ENCODE data around the gene TMPRSS3.

TMPRSS3 gene

GRCh38 chr21:42441963-42442362, 46.1 kb upstream of the TMPRSS3 start:
- peaks cover 7% of the 10 kb centered on the region for H3K9me3 ChIP-seq (ENCODE audit: severe bottlenecking)
- no peak for TF ChIP-seq CTCF (IDR thresholded peaks at IDR 0.05; ENCODE audit: low read depth, low read length)
- no peak overlapping the region for H3K27ac ChIP-seq
- no peak for DNase-seq
- no peaks in the 10 kb centered on the region for H3K36me3 ChIP-seq
- H3K4me3 ChIP-seq (ENCODE audit: low read depth, low read length): no peak overlapping the region
- no peaks in the 10 kb centered on the region for H3K27me3 ChIP-seq (ENCODE audit: insufficient read depth, low read depth, severe bottlenecking)

GRCh38 chr21:42440187-42440792, 44.4 kb upstream of the TMPRSS3 start:
- Histone ChIP-seq H3K36me3 (no peaks in the 10 kb centered on the region), H3K4me3 (ENCODE audit: low read depth, low read length) (no peak overlapping the region), H3K27me3 (ENCODE audit: insufficient read depth, low read depth, severe bottlenecking) (peaks cover 4% of the 10 kb centered on the region), H3K9me3 (ENCODE audit: severe bottlenecking) (peaks cover 18% of the 10 kb centered on the region), H3K27ac (no peak overlapping the region)
- no peak for TF ChIP-seq CTCF (IDR thresholded peaks at IDR 0.05; ENCODE audit: low read depth, low read length)
- no peak for DNase-seq

GRCh38 chr21:42439284-42440186, 43.7 kb upstream of the TMPRSS3 start:
- no peak overlapping the region for H3K4me3 ChIP-seq (ENCODE audit: low read depth, low read length)
- no peak for DNase-seq
- H3K27me3 ChIP-seq (ENCODE audit: insufficient read depth, low read depth, severe bottlenecking): peaks cover 6% of the 10 kb centered on the region
- H3K27ac ChIP-seq: no peak overlapping the region
- no peak for TF ChIP-seq CTCF (IDR thresholded peaks at IDR 0.05; ENCODE audit: low read depth, low read length)
- H3K9me3 ChIP-seq (ENCODE audit: severe bottlenecking): peaks cover 20% of the 10 kb centered on the region
- no peaks in the 10 kb centered on the region for H3K36me3 ChIP-seq

- peaks cover 6% of the 10 kb centered on the region for H3K27me3 ChIP-seq (ENCODE audit: insufficient read depth, low read depth, severe bottlenecking)
Observed at GRCh38 chr21:42438316-42439205, 42.7 kb upstream of the TMPRSS3 start.

GRCh38 chr21:42437786-42438185, 41.9 kb upstream of the TMPRSS3 start:
- DNase-seq: no peak
- no peaks in the 10 kb centered on the region for H3K36me3 ChIP-seq
- H3K4me3 ChIP-seq (ENCODE audit: low read depth, low read length): no peak overlapping the region
- TF ChIP-seq CTCF (IDR thresholded peaks at IDR 0.05; ENCODE audit: low read depth, low read length): no peak
- H3K27me3 ChIP-seq (ENCODE audit: insufficient read depth, low read depth, severe bottlenecking): peaks cover 6% of the 10 kb centered on the region
- peaks cover 23% of the 10 kb centered on the region for H3K9me3 ChIP-seq (ENCODE audit: severe bottlenecking)
- no peak overlapping the region for H3K27ac ChIP-seq

More at GRCh38 chr21:42438316-42439205, 42.7 kb upstream of the TMPRSS3 start:
- TF ChIP-seq CTCF (IDR thresholded peaks at IDR 0.05; ENCODE audit: low read depth, low read length): no peak
- Histone ChIP-seq H3K36me3 (no peaks in the 10 kb centered on the region), H3K9me3 (ENCODE audit: severe bottlenecking) (peaks cover 20% of the 10 kb centered on the region), H3K27ac (no peak overlapping the region), H3K4me3 (ENCODE audit: low read depth, low read length) (no peak overlapping the region)
- DNase-seq: no peak

Data from WERI-Rb-1 (cell line).